GM12878 (cell line): Measurements from ENCODE around the gene MTMR10. TPM values are rescaled to one million over a fixed set of nuclear protein-coding genes. Genes with fewer than 3 reads are reported as not detected.

Source experiments
- ATAC-seq: fragments of 200-7000 bp; cut with Tn5 transposase; 3 replicates; pipeline ENCODE4 v1.9.1; 2020; ENCODE audit warnings: mild to moderate bottlenecking, moderate library complexity
- BruUV-seq: library from RNA; stranded (reverse); fragments of 400-500 nt; replicated peaks from 2 replicates; lab custom pipeline; 2021; lab: Mats Ljungman, UMichigan
- CTCF ChIA-PET: fragments of 300-600 bp; sonication (Branson Sonifier 250); formaldehyde crosslinking; extraction: SDS; loops from one replicate; lab custom pipeline; 2021; ENCODE audit warnings: inconsistent platforms; lab: Yijun Ruan, JAX
- POLR2A ChIA-PET: fragments of 350-600 bp; formaldehyde crosslinking; extraction: SDS; loops from one replicate; lab custom pipeline; 2021; ENCODE audit warnings: inconsistent platforms; lab: Charles Lee
- RAD21 ChIA-PET: fragments of 300-600 bp; sonication (Branson Sonifier 250); formaldehyde crosslinking; loops from one replicate; lab custom pipeline; 2023; ENCODE audit warnings: antibody characterized with exemption; ENCODE audit not compliant: unreplicated experiment; lab: Charles Lee
- SMC1A ChIA-PET: fragments of 300-600 bp; sonication (Branson Sonifier 250); formaldehyde crosslinking; loops from one replicate; lab custom pipeline; 2023; ENCODE audit not compliant: unreplicated experiment, uncharacterized antibody; lab: Charles Lee
- DNase-seq: peaks from one replicate; pipeline ENCODE4 v3.0.0-alpha.2; 2011; ENCODE audit warnings: low read depth, low spot score
- FAIRE-seq: peaks from 3 replicates; lab custom pipeline; 2011; peaks lifted over from hg19 to GRCh38; lab: Jason Lieb, UNC
- H2AFZ ChIP-seq: 2 replicates; pipeline ENCODE4 v1.6.0; 2011; ENCODE audit warnings: low read depth, low read length, control low read depth; ENCODE audit not compliant: control insufficient read depth
- H3K27ac ChIP-seq: 2 replicates; pipeline ENCODE4 v1.5.1; 2011; ENCODE audit warnings: control low read depth; ENCODE audit not compliant: control insufficient read depth, insufficient read depth
- H3K27me3 ChIP-seq, 2 experiments: replicated peaks in 1 of 2; 2 replicates each; pipeline versions ENCODE4 v1.6.0 to v1.6.1; 2011; ENCODE audit warnings: low read length in 1 of 2; ENCODE audit not compliant: control insufficient read depth in 2 of 2, insufficient read depth in 2 of 2
- H3K36me3 ChIP-seq, 2 experiments: 2 replicates each; pipeline ENCODE4 v1.5.1; 2011; ENCODE audit warnings: low read length in 1 of 2; ENCODE audit not compliant: control insufficient read depth in 2 of 2, insufficient read depth in 2 of 2
- H3K4me1 ChIP-seq: 2 replicates; pipeline ENCODE4 v1.6.1; 2011; ENCODE audit warnings: mild to moderate bottlenecking, low read length, moderate library complexity, mixed read lengths; ENCODE audit not compliant: control insufficient read depth, insufficient read depth
- H3K4me2 ChIP-seq: 2 replicates; pipeline ENCODE4 v1.6.0; 2011; ENCODE audit warnings: control low read depth; ENCODE audit not compliant: control insufficient read depth, insufficient read depth
- H3K4me3 ChIP-seq: fragments of 200-600 bp; sonication (generic); 2 replicates; pipeline ENCODE4 v1.5.1; 2016
- H3K79me2 ChIP-seq: 2 replicates; pipeline ENCODE4 v1.6.0; 2011; ENCODE audit warnings: low read length; ENCODE audit not compliant: control insufficient read depth, insufficient read depth
- H3K9ac ChIP-seq: 2 replicates; pipeline ENCODE4 v1.8.0; 2011; ENCODE audit warnings: low read length, control low read depth, mixed read lengths; ENCODE audit not compliant: control insufficient read depth, insufficient read depth
- H3K9me3 ChIP-seq: replicated peaks from 3 replicates; pipeline ENCODE4 v1.5.1; 2011; ENCODE audit warnings: mild to moderate bottlenecking, low read length; ENCODE audit not compliant: control insufficient read depth, insufficient read depth
- H4K20me1 ChIP-seq: 2 replicates; pipeline ENCODE4 v1.6.0; 2011; ENCODE audit not compliant: control insufficient read depth, insufficient read depth
- BACH1 ChIP-seq: fragments of 450-650 bp; IDR thresholded peaks from 2 replicates; pipeline ENCODE4 v1.6.1; 2017; ENCODE audit warnings: mild to moderate bottlenecking, borderline replicate concordance
- CEBPZ ChIP-seq: fragments of 150-350 bp; IDR thresholded peaks from 2 replicates; pipeline ENCODE4 v1.6.1; 2016; ENCODE audit warnings: low read depth, low read length
- CREB1 ChIP-seq: IDR thresholded peaks from 2 replicates; pipeline ENCODE4 v1.6.1; 2012; ENCODE audit warnings: low read depth, mild to moderate bottlenecking, inconsistent platforms
- E2F4 ChIP-seq: IDR thresholded peaks from 2 replicates; pipeline ENCODE4 v1.6.1; 2012; ENCODE audit warnings: low read depth, low read length, improper control_type of control experiment
- EGR1 ChIP-seq, 2 experiments: IDR thresholded peaks; 1 replicate in 1 of 2; 2 replicates in 1 of 2; pipeline ENCODE4 v1.6.1; 2011 to 2012; ENCODE audit warnings: low read depth in 2 of 2, low read length in 2 of 2, borderline replicate concordance in 1 of 2, mild to moderate bottlenecking in 1 of 2, moderate library complexity in 1 of 2
- EP300 ChIP-seq, 2 experiments: fragments of 150-350 bp in 1 of 2; IDR thresholded peaks; 2 replicates each; pipeline ENCODE4 v1.6.1; 2011 to 2012; ENCODE audit warnings: low read depth in 2 of 2, low read length in 2 of 2, borderline replicate concordance in 1 of 2, improper control_type of control experiment in 1 of 2, inconsistent platforms in 1 of 2; ENCODE audit not compliant: control insufficient read depth in 1 of 2
- HCFC1 ChIP-seq: fragments of 150-350 bp; IDR thresholded peaks from 2 replicates; pipeline ENCODE4 v1.6.1; 2014; ENCODE audit warnings: low read length
- IRF3 ChIP-seq: fragments of 450-650 bp; IDR thresholded peaks from 2 replicates; pipeline ENCODE4 v1.6.1; 2014; ENCODE audit warnings: mild to moderate bottlenecking
- JUNB ChIP-seq: IDR thresholded peaks from 2 replicates; pipeline ENCODE4 v1.6.1; 2016; ENCODE audit warnings: antibody characterized with exemption, mild to moderate bottlenecking
- JUND ChIP-seq: IDR thresholded peaks from 2 replicates; pipeline ENCODE4 v1.6.1; 2012; ENCODE audit warnings: low read depth, mild to moderate bottlenecking, low read length, improper control_type of control experiment, moderate library complexity
- RB1 ChIP-seq: fragments of 450-650 bp; formaldehyde crosslinking; IDR thresholded peaks from 2 replicates; pipeline ENCODE4 v1.6.1; 2017; ENCODE audit warnings: mild to moderate bottlenecking, borderline replicate concordance
- REST ChIP-seq: IDR thresholded peaks from 2 replicates; pipeline ENCODE4 v1.6.1; 2012; ENCODE audit warnings: mild to moderate bottlenecking, low read depth, low read length
- SMC3 ChIP-seq: IDR thresholded peaks from 2 replicates; pipeline ENCODE4 v1.6.1; 2011; ENCODE audit warnings: low read length, improper control_type of control experiment, borderline replicate concordance
- TBL1XR1 ChIP-seq: IDR thresholded peaks from 2 replicates; pipeline ENCODE4 v1.6.1; 2012; ENCODE audit warnings: low read depth, low read length, improper control_type of control experiment
- WGBS: methylation state at CpG from one replicate; pipeline ENCODE4 v1.1.6; 2016; ENCODE audit warnings: low lambda C conversion rate; ENCODE audit not compliant: insufficient replicate concordance, insufficient coverage; ENCODE audit errors: missing lambda C conversion rate; 5-methylcytosine and 5-hydroxymethylcytosine counted together
- in situ Hi-C: fragments of 300-500 bp; cut with MboI; formaldehyde crosslinking; loops from 9 replicates; pipeline ENCODE4 v1.14.3; 2018; ENCODE audit warnings: mixed read lengths
- intact Hi-C: fragments of 100-400 bp; cut with micrococcal nuclease; formaldehyde crosslinking; loops from one replicate; pipeline ENCODE4 v1.14.2; 2022; ENCODE audit not compliant: unreplicated experiment
- polyA plus RNA-seq, 11 experiments: library from polyadenylated mRNA; depleted of rRNA in 4 of 11; unstranded in 6 of 11; stranded (reverse) in 5 of 11; fragments of >200 nt; fragmentation: Nextera tagmentation in 4 of 11; fragmentation: Illumina TruSeq in 1 of 11; extraction: Ambion mirVana in 4 of 11; extraction: Trizol in 1 of 11; gene quantifications; 1 replicate in 1 of 11; 2 replicates in 10 of 11; pipeline versions ENCODE4 v1.2.1 to v1.2.3, GENCODE V29; 2011 to 2016; ENCODE audit warnings: inconsistent platforms in 2 of 11, missing spikeins in 2 of 11, low read depth in 1 of 11
- total RNA-seq, 4 experiments: library from RNA; depleted of rRNA in 3 of 4; stranded (reverse); fragments of >200 nt in 3 of 4; fragmentation: Illumina TruSeq in 1 of 4; extraction: Trizol in 1 of 4; gene quantifications; 2 replicates each; pipeline versions ENCODE4 v1.2.1 to v1.2.3, GENCODE V29; 2013 to 2021

The MTMR10 gene
- total and polyA plus RNA-seq, 10 of the 15 experiments (the other 5 are each of a cell fraction or from before 2014, with no cell fraction given) = 1.9 to 13.6 (median 8.9) TPM

- POLR2A ChIA-PET = no interaction called here
- DNase-seq (no peak), FAIRE-seq (no peak), ATAC-seq (no peak)
- SMC1A ChIA-PET = interaction anchor here (0.8 to 3.1 kb wide), 3 partner anchors 11 to 839 kb away, joined by 3 to 22 read pairs (median 3); no protein-coding TSS in a partner anchor
- H3K79me2 ChIP-seq = no peaks in the 10 kb centered on the region
- no peak overlapping the region for H3K4me3 ChIP-seq
- WGBS = 95% methylated on average over 4 of the region's 4 CpGs
- in situ Hi-C loops (no loop called here), intact Hi-C loops (loop anchor here (5.0 kb wide), 1 partner anchor 51 kb away; no protein-coding TSS in a partner anchor)
- H4K20me1 ChIP-seq = no peaks in the 10 kb centered on the region
- RAD21 ChIA-PET = no interaction called here
- no peaks in the 10 kb centered on the region for H3K27me3 ChIP-seq
- H3K4me2 ChIP-seq = no peak overlapping the region
- H3K9me3 ChIP-seq = no peaks in the 10 kb centered on the region
- peaks cover 14% of the 10 kb centered on the region; the same call in 1 of the 2 replicates for H3K4me1 ChIP-seq
- no TSS peak for BruUV-seq
- H2AFZ ChIP-seq = no peak overlapping the region
- H3K27ac ChIP-seq = no peak overlapping the region
- peaks cover 2 to 3% of the 10 kb centered on the region in 2 experiments; a peak in 2 of 4 replicates for H3K36me3 ChIP-seq
- CTCF ChIA-PET = interaction anchor here (1.4 to 1.5 kb wide), 2 partner anchors 9 to 12 kb away, joined by 3 to 4 read pairs; no protein-coding TSS in a partner anchor
- H3K9ac ChIP-seq = no peak overlapping the region
- no peak for TF ChIP-seq EP300 (IDR thresholded peaks at IDR 0.05; ENCODE audit: borderline replicate concordance in 1 of 2, control insufficient read depth in 1 of 2, low read depth in 2 of 2, low read length in 2 of 2)
- no peak for TF ChIP-seq TBL1XR1
- TF ChIP-seq IRF3 = no peak
- no peak for TF ChIP-seq JUNB
- no peak for TF ChIP-seq JUND
- no peak for TF ChIP-seq RB1
- no peak for TF ChIP-seq HCFC1
- no peak for TF ChIP-seq BACH1
- TF ChIP-seq E2F4 = no peak
- TF ChIP-seq REST = no peak
- no peak for TF ChIP-seq CEBPZ
- no peak for TF ChIP-seq CREB1
- no peak for TF ChIP-seq EGR1 (IDR thresholded peaks at IDR 0.05; ENCODE audit: borderline replicate concordance in 1 of 2, low read depth in 2 of 2, low read length in 2 of 2)
- TF ChIP-seq SMC3 = no peak
Observed at GRCh38 chr15:30973379-30973778, 18.0 kb downstream of the MTMR10 start.
